ENCODE results near the gene ABHD12B. TPM values are rescaled to one million over a fixed set of nuclear protein-coding genes. Genes with fewer than 3 reads are reported as not detected.

The ABHD12B gene
- total and polyA plus RNA-seq, 12 donors: not detected

GRCh38 chr14:50829489-50830043 lies 42.3 kb upstream of the ABHD12B start:
- Histone ChIP-seq H3K36me3 (peaks cover 0 to 8% (median 0%) of the 10 kb centered on the region in 9 donors), H3K27ac (peak overlapping the region in 8 of 10 donors; percentile 81 to 98 (median 92)), H3K9me3 (no peaks in the 10 kb centered on the region), H3K27me3 (no peaks in the 10 kb centered on the region), H3K4me1 (peaks cover 0 to 56% (median 21%) of the 10 kb centered on the region in 9 donors), H3K4me3 (peak overlapping the region; percentile 75 to 99 (median 92))
- ATAC-seq: peak in 4 of 8 donors; percentile 3 to 9 (median 6)
- WGBS, 2 donors: 17 to 18% methylated on average over 14 of the region's 14 CpGs
- no peak for TF ChIP-seq CTCF (IDR thresholded peaks at IDR 0.05)
- no peak for DNase-seq
- intact Hi-C loops (cut with DNase I): loop anchor here in 3 of 10 donors (5.0 kb wide), 2 partner anchors 37 to 42 kb away; no protein-coding TSS in a partner anchor

GRCh38 chr14:50830044-50830931 lies 41.6 kb upstream of the ABHD12B start:
- intact Hi-C loops (cut with DNase I): loop anchor here in 1 of 10 donors (5.0 kb wide), 1 partner anchor 38 kb away; no protein-coding TSS in a partner anchor
- no peak for TF ChIP-seq CTCF (IDR thresholded peaks at IDR 0.05)
- peaks cover 0 to 8% (median 0%) of the 10 kb centered on the region in 9 donors for H3K36me3 ChIP-seq
- H3K4me1 ChIP-seq: peaks cover 0 to 50% (median 21%) of the 10 kb centered on the region in 9 donors
- DNase-seq (peak; percentile 52 to 60), ATAC-seq (peak; percentile 55 to 69 (median 64))
- H3K9me3 ChIP-seq: no peaks in the 10 kb centered on the region
- no peaks in the 10 kb centered on the region for H3K27me3 ChIP-seq
- H3K27ac ChIP-seq: peak overlapping the region; percentile 81 to 99 (median 94)
- H3K4me3 ChIP-seq: peak overlapping the region; percentile 75 to 99 (median 92)
- WGBS, 2 donors: 1% methylated on average over 82 to 93 of the region's 93 CpGs

GRCh38 chr14:50830932-50831725 lies 40.7 kb upstream of the ABHD12B start, which contains the start of gene NIN:
Gene NIN, minus strand, starts transcription at chr14:50831162. Its CDS starts 9,106 bp downstream, at chr14:50822056.
- TF ChIP-seq CTCF (IDR thresholded peaks at IDR 0.05): no peak
- ATAC-seq (peak; percentile 94 to 98 (median 96)), DNase-seq (peak; percentile 75 to 84)
- Histone ChIP-seq H3K36me3 (peaks cover 0 to 7% (median 0%) of the 10 kb centered on the region in 9 donors), H3K4me3 (peak within 1 kb of the TSS; percentile 75 to 99 (median 92)), H3K9me3 (no peaks in the 10 kb centered on the region), H3K27ac (peak within 1 kb of the TSS; percentile 86 to 99 (median 94)), H3K27me3 (no peaks in the 10 kb centered on the region), H3K4me1 (peaks cover 0 to 44% (median 21%) of the 10 kb centered on the region in 9 donors)
- 0% methylated on average over 80 to 91 of the region's 97 CpGs for WGBS, 2 donors
- intact Hi-C loops (cut with DNase I): loop anchor here in 2 of 10 donors (1.0 to 5.0 kb wide), 2 partner anchors 39 kb away; no protein-coding TSS in a partner anchor
